Stimulated activated CD4-positive, alpha-beta T cell treated with anti-CD3 and anti-CD28 coated beads, Interleukin-2, amount 100 ng/mL, for 48 hours (primary cell): ENCODE measurements around the gene NFATC3.
A peak's percentile ranks its signal among the peaks of the same experiment; 100 is the strongest.

Experiments
- DNase-seq, 2 donors: peaks; one replicate each; pipeline ENCODE4 v3.0.0-alpha.2; 2020

Gene NFATC3

DNA sequence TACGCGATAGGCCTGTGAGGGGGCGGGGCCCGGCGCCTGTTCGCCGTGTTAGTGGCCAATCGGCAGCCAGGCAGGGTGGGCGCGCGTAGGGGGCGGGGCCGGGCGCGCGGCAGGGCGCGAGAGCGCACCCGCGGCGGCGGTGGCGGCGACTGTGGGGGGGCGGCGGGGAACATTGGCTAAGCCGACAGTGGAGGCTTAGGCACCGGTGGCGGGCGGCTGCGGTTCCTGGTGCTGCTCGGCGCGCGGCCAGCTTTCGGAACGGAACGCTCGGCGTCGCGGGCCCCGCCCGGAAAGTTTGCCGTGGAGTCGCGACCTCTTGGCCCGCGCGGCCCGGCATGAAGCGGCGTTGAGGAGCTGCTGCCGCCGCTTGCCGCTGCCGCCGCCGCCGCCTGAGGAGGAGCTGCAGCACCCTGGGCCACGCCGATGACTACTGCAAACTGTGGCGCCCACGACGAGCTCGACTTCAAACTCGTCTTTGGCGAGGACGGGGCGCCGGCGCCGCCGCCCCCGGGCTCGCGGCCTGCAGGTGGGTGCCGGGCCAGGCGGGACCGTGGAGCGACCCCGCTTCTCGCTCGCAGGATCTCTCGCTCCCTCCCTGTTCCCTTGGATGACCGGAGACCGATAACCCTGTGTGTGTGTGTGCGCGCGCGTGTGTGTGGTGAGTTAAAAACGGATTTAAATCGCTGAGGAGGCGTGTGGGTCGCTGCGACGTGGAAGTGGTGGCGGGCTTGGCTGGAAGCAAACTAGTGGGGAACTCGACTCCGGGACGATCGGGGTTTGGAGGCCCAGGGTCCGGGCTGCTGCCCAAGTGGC lies at the start of gene NFATC3:
TSS of gene NFATC3 (plus strand) at position 112 of the 813 bp plus-strand sequence. CDS start at position 424, 312 bp downstream.
- peak; percentile 98 for DNase-seq

DNA sequence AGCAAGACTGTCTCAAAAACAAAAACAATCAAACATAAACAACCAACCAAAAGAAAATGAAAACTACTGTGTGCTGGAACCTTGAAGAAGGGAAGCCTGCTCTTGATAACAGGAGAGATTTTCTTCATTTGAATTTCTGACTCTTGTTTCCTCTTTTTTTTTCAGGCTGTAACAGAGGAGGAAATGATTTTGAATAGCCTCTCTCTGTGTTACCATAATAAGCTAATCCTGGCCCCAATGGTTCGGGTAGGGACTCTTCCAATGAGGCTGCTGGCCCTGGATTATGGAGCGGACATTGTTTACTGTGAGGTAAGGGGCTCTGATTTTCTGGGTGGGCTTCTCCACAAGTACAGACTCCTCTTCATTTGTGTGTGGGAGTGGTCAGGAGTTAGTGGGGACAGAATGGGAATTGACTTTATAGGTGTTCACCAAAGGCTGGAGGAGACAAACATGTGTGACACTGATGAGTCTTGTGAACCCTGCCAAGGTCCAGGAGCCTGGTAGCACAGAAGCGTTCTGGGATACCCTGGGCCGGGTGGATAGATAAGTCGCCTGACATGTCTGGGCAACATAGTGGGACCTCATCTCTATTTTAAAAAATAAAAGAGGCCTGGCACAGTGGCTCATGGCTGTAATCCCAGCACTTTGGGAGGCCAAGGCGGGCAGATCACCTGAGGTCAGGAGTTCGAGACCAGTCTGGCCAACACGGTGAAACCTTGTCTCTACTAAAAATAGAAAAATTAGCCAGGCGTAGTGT lies 47.2 kb upstream of the NFATC3 start:
- DNase-seq: no peak

DNA sequence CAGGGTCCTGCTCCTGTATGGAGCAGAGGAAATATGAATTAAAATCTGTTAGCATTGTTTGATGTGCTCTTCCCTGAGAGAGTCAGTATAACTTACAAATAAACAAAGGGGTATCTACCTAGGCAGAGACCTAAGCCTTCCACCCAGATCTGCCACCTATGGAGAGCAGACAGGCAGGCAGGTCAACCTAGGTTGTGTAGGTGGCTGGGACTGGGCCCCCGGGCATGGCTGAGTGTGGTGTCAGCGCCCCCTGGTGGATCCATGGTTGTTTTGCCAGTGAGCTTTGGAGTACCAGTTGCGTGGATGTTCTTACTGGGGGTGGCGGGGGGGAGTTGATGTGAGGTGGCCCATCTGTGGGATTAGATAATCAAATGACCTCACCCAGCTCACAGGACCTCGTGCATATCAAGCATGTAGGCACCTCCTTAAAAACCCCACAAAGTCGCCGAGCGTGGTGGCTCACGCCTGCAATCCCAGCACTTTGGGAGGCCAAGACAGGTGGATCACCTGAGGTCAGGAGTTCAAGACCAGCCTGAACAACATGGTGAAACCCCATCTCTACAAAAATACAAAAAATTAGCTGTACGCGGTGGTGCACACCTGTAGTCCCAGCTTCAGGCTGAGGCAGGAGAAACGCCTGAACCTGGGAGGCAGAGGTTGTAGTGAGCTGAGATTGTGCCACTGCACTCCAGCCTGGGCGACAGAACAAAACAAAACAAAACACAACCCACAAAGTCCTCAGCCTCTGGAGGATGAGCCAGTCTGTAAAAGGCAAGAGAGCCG lies 44.5 kb upstream of the NFATC3 start:
- peak; percentile 86 to 94 for DNase-seq

DNA sequence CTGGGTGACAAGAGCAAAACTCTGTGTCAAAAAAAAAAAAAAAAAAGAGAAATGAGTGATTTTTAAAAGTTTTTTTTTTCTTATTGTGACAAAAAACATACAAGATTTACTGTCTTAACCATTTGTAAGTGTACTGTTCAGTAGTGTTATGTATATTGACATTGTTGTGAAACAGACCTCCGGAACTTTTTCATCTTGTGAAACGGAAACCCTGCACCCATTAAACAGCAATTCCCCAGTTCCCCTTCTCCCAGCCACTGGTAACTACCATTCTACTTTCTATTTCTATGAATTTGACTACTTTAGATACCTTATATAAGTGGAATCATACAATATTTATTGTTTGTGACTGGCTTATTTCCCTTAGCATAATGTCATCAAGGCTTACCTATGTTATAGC lies 43.4 kb upstream of the NFATC3 start:
- DNase-seq: no peak

DNA sequence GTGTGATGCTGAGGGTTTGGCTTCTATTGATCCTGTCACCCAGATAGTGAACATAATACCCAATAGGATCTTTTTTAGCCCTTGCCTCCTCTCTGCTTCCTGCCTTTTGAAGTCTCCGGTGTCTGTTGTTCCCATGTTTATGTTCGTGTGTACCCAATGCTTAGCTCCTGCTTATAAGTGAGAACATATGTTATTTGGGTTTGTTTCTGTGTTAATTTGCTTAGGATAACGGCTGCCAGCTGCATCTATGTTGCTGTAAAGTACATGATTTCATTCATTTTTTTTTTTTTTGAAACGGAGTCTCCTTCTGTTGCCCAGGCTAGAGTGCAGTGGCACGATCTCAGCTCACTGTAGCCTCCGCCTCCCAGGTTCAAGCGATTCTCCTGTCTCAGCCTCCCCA lies 39.1 kb upstream of the NFATC3 start:
- no peak for DNase-seq

DNA sequence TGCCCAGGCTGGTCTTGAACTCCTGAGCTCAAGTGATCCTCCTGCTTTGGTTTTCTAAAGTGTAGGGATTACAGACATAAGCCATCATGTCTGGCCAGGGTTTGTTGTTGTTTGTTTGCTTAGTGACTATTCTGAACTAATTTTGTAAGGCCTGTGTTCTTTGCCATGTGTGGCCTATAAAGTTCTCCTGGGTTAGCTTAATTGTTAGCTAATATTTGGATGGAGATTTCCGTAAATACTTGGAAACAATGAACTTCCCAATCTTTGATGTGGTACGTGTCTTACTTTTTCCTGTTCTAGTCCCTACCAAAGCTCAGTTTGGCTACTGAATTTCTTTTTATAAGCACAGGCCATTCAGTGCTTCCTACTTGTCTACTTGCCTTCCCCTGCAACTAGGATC lies 37.2 kb upstream of the NFATC3 start:
- no peak for DNase-seq

DNA sequence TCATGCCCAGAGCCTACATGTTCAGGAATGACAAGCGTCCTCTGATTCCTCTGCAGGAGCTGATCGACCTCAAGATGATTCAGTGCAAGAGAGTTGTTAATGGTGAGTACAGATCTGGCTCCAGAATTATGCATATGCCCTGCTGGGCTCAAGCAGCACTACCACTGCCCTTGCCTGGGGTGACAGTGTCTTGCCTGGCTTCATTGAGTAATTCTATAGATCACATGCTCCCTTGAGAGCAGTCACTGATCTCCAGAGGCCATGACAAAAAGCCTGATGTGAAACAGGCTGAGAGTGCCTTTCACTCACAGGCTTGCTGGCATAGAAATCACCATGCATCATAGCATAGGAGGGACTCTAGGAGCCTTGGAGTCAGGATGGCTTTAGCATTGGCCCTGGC lies 35.7 kb upstream of the NFATC3 start:
- no peak for DNase-seq

DNA sequence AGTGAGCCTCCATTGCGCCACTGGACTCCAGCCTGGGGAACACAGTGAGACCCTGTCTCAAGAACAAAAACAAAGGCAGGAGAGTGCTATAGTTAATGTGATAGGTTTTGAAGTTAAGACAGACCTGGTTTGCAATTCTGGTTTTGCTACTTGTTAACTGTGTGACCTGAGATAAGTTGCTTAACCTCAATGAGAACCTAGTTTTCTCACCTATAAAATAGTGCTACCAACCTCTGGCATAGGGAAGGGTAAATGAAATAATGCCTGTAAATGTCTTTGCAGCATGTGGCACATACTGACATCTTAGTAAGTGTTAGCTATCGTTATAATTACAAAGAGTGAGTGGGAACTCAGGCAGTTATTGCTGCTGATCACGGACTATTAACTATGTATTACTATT lies 29.8 kb upstream of the NFATC3 start:
- DNase-seq: no peak

DNA sequence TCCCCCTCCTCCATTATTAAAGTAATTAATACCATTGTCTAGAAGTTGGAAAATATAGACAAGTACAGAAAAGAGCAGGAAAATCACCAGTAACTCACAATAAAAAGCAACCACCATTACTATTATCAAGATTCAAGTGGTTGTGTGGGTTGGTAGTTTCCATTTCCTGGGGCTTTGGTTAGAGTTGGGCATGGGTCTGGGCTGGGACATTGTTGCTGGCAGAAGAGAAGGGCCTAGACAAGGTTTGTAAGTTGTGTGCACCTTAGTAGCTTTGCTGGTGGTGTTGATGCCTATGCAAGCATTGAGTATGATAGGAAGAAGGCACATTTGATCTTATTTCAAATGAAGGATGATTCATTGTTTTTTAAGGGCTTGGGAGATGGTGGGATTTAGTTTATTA lies 25.4 kb upstream of the NFATC3 start:
- DNase-seq: no peak

DNA sequence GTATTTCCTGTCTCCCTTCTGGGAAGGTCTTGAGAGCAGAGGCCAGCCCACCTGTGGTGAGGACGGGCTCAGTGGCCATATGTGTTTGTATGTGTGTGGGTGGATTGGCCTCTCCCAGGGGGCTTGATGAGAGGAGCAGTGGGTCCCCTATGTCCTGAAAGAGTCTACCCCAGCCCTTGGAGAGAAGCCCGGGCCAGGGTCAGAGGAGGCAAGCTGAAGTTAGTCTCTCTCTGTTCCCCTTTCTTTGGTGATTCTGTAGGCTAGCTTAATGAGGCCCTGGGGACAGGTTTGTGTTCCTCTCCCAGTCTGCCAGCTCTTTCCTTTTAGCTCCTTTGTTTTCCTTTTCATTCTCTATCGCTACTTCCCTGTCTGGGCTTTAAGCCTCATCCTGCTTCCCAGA lies 23.8 kb upstream of the NFATC3 start:
- no peak for DNase-seq

DNA sequence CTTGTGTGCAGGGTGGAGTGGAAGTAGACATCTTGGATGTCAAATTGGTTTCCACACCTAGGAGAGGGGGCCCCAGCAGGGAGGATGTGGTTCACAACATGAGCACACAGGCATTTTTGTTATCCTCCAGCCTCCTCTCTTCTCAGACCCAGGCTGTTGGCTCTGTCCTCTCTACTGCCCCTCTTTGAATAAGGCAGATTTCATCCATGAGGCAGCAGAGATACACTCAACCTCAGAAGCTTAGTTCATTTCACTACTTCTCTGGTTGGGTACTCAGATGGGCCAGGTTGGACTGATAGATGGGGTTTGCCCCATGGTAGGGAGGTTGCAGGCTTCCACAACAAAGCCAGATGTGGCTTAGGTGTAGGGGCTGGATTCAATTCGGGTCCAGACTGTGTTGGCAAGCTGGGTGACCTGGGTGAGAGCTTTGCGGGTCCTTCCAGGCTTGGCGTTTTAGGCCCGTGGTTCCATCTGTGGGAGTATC lies 22.2 kb upstream of the NFATC3 start:
- DNase-seq: no peak

DNA sequence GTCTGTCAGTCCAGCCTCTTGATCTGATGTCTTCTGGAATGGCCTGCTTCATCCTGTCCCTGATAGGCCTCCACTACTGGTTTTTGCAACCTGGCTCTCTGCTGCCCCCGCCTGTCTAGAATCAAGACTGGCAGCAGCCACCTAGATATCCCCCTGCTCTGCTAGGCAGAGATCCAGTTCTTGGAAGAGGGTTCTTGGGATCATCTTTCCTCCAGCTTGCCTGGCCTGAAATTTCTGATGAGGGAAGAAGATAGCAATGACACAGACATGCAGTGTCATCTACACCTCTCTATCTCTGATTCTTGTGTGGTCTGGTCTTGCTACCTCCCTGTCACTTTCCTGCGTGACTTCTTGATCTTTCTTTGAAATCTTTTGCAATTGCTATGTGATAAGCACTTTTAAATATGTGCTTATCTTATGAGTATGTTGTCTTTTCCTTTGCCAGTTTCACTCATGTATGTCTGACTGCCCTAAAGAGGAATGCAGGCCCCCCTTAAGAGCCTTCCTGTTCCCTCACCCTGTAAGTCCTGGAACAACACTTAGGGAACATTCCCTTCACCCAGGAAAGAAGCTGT lies 20.3 kb upstream of the NFATC3 start:
- peak; percentile 60 to 72 for DNase-seq

DNA sequence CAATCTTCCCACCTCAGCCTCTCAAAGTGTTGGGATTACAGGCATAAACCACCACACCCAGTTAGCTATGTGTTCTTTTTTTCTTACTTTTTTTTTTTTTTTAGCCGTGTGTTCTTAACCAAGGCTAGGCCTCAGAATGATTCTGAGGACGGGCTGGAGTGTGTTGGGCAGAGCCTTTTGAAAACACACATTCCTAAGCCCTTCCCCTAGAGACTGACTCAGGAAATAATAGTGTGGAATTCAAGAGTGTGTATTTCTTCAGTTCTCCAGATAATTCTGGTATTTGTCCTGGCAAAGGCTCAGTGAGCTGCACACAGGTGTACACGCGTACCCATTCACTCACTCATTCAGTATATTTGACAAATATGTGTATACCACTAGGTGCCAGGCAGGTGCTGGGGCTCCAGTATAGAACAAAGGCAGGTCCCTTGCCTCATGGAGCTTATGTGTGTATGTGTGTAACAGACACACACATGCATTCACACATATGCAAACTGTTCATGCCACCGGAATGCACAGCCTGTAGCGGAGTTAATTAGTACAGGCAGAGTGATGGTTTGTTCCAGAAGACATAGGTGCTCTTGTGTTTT lies 19.4 kb upstream of the NFATC3 start:
- DNase-seq: no peak

DNA sequence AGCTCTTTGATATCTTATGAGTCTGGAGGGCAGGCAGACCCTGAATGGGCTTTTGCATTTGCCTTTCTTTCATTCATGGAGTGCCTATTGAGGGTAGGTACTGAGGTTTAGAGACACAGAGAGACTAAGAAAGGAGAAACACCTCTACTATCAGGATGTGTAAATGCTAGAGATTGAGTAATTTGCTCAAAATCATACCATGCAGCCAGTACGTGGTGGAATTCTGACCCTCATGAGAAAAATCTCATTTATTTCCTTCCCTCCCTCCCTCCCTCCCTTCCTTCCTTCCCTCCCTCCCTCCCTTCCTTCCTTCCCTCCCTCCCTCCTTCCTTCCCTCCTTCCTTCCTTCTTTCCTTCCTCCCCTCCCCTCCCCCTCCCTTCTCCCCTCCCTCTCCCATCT lies 18.4 kb upstream of the NFATC3 start:
- no peak for DNase-seq

DNA sequence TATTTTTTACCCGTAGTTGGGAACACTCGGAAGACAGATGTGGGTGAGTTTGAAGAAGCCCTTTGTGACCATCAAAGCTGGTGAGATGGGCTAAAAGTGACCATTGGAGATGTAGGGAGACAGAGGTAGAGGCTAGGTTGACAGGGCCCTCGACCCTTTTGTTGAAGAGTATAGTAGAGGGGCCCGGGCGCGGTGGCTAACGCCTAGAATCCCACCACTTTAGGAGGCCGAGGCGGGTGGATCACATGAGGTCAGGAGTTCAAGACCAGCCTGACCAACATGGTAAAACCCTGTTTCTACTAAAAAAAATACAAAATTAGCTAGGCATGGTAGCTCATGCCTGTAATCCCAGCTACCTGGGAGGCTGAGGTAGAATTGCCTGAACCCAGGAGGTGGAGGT lies 16.2 kb upstream of the NFATC3 start:
- DNase-seq: no peak

DNA sequence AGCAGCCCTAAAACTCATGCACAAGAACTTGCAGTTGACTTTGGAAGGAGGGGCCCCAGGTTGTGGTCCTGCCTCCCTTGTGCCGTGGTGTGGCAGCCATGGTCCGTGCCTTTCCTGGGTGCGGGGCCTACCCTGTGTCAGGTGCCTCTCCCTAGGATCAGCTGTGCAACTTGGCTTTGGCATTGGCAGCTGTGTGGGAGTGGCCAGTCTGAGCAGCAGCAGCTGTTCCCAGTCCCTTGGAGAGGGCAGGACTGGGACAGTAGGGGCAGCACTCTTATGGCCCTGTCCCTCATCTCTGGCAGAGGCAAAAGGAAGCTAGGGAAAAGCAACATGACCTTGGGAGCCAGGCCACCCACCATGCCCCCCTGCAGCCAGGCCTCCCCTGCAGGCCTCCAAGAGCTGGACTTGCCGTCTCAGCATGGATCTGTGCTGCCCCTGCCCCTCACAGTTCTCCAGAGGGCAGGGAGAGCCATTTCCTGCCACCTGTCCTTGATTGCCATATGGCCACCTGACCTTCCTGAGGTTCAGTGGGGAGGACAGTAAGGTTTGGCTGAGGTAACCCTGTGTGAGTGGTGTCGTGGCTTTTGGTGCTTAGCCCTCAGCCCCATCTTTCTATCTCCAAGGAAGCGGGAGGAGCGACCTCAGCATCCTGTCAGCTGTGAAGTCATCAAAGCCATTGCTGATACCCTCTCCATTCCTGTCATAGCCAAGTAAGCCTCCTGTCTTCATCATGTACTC lies 15.5 kb upstream of the NFATC3 start:
- DNase-seq: no peak

DNA sequence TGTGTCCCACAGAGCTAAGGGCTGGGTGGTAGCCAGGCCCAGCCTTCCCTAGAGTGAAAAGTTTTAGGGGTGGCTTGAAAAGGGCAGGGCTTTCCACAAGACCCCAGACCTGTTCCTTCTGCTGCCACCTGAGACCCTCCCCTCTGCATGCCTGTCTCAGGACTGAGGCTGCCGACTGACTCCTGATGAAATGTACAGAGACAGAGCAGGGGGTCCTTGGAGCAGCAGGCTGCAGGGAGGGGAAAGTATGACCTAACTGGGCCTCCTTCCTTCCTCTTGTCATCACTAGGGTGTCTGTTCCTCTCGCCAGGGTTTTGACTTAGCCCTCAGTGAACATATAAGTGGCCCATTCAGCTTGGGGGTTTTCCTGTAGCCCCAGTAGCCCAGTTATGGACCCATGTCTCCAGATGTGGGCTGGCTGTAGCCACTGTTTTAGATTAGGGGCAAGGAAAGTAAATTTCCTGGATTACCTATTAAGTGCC lies 14.9 kb upstream of the NFATC3 start:
- no peak for DNase-seq

DNA sequence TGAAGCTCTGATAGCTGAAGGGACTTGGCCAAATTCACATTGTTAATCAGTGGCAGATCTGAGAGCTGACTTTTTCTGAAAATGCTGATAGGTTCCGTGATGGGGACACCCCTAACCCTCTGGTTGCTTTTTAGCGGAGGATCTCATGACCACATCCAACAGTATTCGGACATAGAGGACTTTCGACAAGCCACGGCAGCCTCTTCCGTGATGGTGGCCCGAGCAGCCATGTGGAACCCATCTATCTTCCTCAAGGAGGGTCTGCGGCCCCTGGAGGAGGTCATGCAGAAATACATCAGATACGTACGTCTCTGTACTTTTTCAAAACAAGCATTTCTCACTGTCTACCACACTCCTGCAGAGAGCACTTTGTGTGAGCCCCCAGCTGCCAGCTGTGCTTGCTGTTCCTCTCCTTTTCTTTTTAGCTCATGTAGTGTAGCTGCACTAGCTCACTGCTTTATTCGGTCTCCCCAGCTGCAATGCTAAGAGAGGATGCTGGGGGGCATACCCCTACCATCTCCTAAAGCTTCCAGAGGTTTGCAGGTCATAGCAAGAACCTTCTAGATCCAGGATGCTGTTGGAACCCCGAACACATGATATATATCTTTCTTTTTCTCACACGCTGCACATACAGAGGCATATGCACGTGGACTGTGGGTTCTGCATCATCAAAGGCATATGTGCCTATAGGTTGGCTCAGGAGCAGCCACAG lies 14.2 kb upstream of the NFATC3 start:
- DNase-seq: no peak

DNA sequence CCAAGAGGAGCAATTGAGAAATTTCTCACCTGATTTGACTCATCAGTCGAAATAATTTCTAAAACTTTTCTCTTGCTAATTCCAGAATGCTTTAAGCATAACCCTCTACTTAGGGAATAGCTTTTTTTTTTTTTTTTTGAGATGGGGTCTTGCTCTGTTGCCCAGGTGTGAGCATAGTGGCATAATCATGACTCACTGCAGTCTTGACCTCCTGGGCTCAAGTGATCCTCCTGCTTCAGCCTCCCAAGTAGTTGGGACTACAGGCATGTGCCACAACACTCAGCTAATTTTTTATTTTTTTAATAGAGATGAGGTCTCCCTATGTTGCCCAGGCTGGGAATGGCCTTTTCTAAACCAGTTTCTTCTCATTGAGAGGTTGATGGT lies 13.7 kb upstream of the NFATC3 start:
- no peak for DNase-seq

DNA sequence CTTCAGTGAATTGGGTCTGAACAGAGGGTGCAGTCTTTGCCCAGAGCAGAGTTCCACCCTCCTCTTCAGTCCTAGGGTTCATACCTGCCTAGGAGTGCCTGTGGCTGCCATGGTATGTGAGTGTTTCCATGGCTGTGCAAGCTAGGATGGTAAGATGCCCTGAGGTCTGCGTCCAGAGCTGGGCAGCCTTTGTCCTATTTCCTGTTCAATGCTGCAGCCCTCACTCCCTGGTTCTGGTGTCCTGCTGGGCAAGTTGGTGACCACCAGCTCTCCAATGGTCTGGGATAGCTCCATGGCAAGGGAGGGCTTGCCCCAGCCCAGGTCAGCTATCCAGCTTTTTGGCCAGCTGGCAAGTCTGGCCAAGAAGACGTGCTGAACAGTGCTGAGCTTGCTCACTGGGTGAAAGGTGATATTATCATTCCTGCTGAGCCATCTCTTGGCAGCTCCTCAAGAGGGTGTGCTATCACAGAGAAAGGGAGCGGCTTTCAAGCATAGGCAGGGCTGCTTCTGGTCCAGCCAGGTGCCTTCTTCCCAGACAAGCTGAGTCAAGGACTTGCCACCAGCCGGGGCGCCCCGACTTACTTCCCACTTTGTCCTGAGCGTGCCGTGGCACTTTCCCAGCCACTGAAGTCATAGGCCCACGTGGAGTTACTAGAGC lies 13.0 kb upstream of the NFATC3 start:
- no peak for DNase-seq
